HL-60 (cell line): ENCODE measurements around the gene IGSF9B.

Experiments used
- DNase-seq, 2 experiments: peaks; one replicate each; pipeline ENCODE4 v3.0.0-alpha.2; 2010 to 2020; ENCODE audit warnings: low read depth in 1 of 2, low spot score in 1 of 2
- H3K27ac ChIP-seq: fragments of 250-450 bp; sonication (Bioruptor Pico); replicated peaks from 2 replicates; pipeline ENCODE4 v1.5.1; 2020; ENCODE audit warnings: mild to moderate bottlenecking, moderate library complexity
- H3K27me3 ChIP-seq: fragments of 250-450 bp; sonication (Bioruptor Pico); 2 replicates; pipeline ENCODE4 v1.5.1; 2021; ENCODE audit warnings: mild to moderate bottlenecking, moderate library complexity; ENCODE audit not compliant: insufficient read depth, poor library complexity, severe bottlenecking
- H3K4me3 ChIP-seq: replicated peaks from 2 replicates; pipeline ENCODE4 v1.5.1; 2011; ENCODE audit warnings: mild to moderate bottlenecking, control low read depth, low read length; ENCODE audit not compliant: insufficient read depth
- GABPA ChIP-seq: IDR thresholded peaks from 2 replicates; pipeline ENCODE4 v1.6.1; 2012; ENCODE audit warnings: low read depth
- POLR2AphosphoS5 ChIP-seq: IDR thresholded peaks from 2 replicates; pipeline ENCODE4 v1.6.1; 2012; ENCODE audit warnings: low read depth
- SPI1 ChIP-seq: IDR thresholded peaks from 2 replicates; pipeline ENCODE4 v1.6.1; 2012; ENCODE audit warnings: low read depth, mild to moderate bottlenecking, borderline replicate concordance
- TF ChIP-seq, protein P1 (sequence below): IDR thresholded peaks from 2 replicates; pipeline ENCODE4 v1.6.1; 2012; ENCODE audit warnings: low read depth; ENCODE audit not compliant: insufficient replicate concordance
- TF ChIP-seq, protein P2 (sequence below): IDR thresholded peaks from one replicate; pipeline ENCODE4 v1.5.1; 2011; ENCODE audit warnings: low read length, control low read depth, inconsistent platforms; ENCODE audit not compliant: insufficient read depth

The IGSF9B gene

GRCh38 chr11:133977067-133977677 is 20.4 kb upstream of the IGSF9B start:
- Histone ChIP-seq H3K27ac (no peak overlapping the region), H3K4me3 (no peak overlapping the region), H3K27me3 (no peaks in the 10 kb centered on the region)
- TF ChIP-seq GABPA (no peak), POLR2AphosphoS5 (no peak), SPI1 (no peak)
- TF ChIP-seq, protein P1, sequence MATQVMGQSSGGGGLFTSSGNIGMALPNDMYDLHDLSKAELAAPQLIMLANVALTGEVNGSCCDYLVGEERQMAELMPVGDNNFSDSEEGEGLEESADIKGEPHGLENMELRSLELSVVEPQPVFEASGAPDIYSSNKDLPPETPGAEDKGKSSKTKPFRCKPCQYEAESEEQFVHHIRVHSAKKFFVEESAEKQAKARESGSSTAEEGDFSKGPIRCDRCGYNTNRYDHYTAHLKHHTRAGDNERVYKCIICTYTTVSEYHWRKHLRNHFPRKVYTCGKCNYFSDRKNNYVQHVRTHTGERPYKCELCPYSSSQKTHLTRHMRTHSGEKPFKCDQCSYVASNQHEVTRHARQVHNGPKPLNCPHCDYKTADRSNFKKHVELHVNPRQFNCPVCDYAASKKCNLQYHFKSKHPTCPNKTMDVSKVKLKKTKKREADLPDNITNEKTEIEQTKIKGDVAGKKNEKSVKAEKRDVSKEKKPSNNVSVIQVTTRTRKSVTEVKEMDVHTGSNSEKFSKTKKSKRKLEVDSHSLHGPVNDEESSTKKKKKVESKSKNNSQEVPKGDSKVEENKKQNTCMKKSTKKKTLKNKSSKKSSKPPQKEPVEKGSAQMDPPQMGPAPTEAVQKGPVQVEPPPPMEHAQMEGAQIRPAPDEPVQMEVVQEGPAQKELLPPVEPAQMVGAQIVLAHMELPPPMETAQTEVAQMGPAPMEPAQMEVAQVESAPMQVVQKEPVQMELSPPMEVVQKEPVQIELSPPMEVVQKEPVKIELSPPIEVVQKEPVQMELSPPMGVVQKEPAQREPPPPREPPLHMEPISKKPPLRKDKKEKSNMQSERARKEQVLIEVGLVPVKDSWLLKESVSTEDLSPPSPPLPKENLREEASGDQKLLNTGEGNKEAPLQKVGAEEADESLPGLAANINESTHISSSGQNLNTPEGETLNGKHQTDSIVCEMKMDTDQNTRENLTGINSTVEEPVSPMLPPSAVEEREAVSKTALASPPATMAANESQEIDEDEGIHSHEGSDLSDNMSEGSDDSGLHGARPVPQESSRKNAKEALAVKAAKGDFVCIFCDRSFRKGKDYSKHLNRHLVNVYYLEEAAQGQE = no peak
- TF ChIP-seq, protein P2, sequence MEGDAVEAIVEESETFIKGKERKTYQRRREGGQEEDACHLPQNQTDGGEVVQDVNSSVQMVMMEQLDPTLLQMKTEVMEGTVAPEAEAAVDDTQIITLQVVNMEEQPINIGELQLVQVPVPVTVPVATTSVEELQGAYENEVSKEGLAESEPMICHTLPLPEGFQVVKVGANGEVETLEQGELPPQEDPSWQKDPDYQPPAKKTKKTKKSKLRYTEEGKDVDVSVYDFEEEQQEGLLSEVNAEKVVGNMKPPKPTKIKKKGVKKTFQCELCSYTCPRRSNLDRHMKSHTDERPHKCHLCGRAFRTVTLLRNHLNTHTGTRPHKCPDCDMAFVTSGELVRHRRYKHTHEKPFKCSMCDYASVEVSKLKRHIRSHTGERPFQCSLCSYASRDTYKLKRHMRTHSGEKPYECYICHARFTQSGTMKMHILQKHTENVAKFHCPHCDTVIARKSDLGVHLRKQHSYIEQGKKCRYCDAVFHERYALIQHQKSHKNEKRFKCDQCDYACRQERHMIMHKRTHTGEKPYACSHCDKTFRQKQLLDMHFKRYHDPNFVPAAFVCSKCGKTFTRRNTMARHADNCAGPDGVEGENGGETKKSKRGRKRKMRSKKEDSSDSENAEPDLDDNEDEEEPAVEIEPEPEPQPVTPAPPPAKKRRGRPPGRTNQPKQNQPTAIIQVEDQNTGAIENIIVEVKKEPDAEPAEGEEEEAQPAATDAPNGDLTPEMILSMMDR = no peak
- DNase-seq = no peak

- Histone ChIP-seq H3K4me3 (no peak overlapping the region), H3K27ac (no peak overlapping the region), H3K27me3 (no peaks in the 10 kb centered on the region)
- DNase-seq = no peak
- TF ChIP-seq POLR2AphosphoS5 = no peak
- TF ChIP-seq, protein P2 = no peak
- no peak for TF ChIP-seq GABPA
- TF ChIP-seq SPI1 = no peak
Observed at GRCh38 chr11:133975488-133975849, 18.7 kb upstream of the IGSF9B start.

GRCh38 chr11:133974836-133975487 is 18.2 kb upstream of the IGSF9B start:
- no peak for DNase-seq
- Histone ChIP-seq H3K4me3 (no peak overlapping the region), H3K27ac (no peak overlapping the region), H3K27me3 (no peaks in the 10 kb centered on the region)
- no peak for TF ChIP-seq POLR2AphosphoS5
- TF ChIP-seq, protein P1 = no peak
- TF ChIP-seq, protein P2 = no peak
- no peak for TF ChIP-seq SPI1
- no peak for TF ChIP-seq GABPA
